ENCODE measurements around the gene PPP3R2.

Gene PPP3R2

DNA sequence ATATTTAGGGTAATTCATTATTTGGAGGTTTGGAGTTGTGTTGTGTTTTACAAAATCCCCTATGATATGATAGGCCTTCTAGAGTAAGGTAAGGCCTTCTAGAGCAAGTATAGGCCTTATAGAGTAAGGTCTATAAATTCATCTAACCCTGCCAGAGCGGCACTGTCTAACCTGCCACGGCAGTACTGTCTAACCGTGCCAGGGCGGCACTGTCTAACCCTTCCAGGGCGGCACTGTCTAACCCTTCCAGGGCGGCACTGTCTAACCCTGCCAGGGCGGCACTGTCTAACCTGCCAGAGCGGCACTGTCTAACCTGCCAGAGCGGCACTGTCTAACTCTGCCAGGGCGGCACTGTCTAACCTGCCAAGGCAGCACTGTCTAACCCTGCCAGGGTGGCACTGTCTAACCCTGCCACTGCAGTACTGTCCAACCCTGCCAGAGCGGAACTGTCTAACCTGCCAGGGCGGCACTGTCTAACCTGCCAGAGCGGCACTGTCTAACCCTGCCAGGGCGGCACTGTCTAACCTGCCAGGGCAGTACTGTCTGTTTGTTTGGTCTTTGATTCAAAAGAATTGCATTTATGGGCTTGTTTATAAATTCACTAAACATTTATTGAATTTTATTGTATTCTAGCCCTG lies 51.6 kb downstream of the PPP3R2 start:
- no peak overlapping the region for H3K4me3 ChIP-seq (replicated peaks; ENCODE audit: low read depth, low read length)
- TF ChIP-seq CTCF (IDR thresholded peaks at IDR 0.05; ENCODE audit: low read length, missing control alignments): no peak
- DNase-seq (ENCODE audit: low read depth): no peak
